ENCODE results near the gene ATF4.

Gene ATF4

GRCh38 chr22:39478441-39478850, 41.9 kb upstream of the ATF4 start:
- TF ChIP-seq EZH2phosphoT487 (IDR thresholded peaks at IDR 0.05; ENCODE audit: low read length) (no peak), CTCF (IDR thresholded peaks at IDR 0.05; ENCODE audit: low read length) (no peak), EZH2 (optimal IDR thresholded peaks at IDR 0.05; ENCODE audit: low read depth, low read length) (no peak)
- Histone ChIP-seq H2AFZ (ENCODE audit: low read length) (no peak overlapping the region), H3K27ac (ENCODE audit: low read length) (no peak overlapping the region), H3K4me3 (ENCODE audit: low read length) (no peak overlapping the region), H4K20me1 (ENCODE audit: insufficient read depth, low read length) (no peaks in the 10 kb centered on the region), H3K4me2 (ENCODE audit: low read depth, low read length) (no peak overlapping the region), H3F3A (ENCODE audit: insufficient read depth, low read length) (no peaks in the 10 kb centered on the region), H3K79me2 (ENCODE audit: low read length) (peaks cover 89% of the 10 kb centered on the region), H3K27me3 (replicated peaks; ENCODE audit: insufficient read depth, low read length) (no peaks in the 10 kb centered on the region), H3K9me3 (replicated peaks; ENCODE audit: insufficient read depth, low read length) (no peaks in the 10 kb centered on the region), H3K4me1 (ENCODE audit: low read length) (peaks cover under 1% of the 10 kb centered on the region), H3K9me2 (replicated peaks; ENCODE audit: insufficient read depth, low read length) (no peaks in the 10 kb centered on the region), H3K9ac (ENCODE audit: low read length) (no peak overlapping the region), H3K36me3 (replicated peaks; ENCODE audit: insufficient read depth, low read length) (peaks cover 3% of the 10 kb centered on the region; the same call in 1 of the 2 replicates)
- no peak for DNase-seq

GRCh38 chr22:39479254-39479653, 41.1 kb upstream of the ATF4 start:
- H3K4me3 ChIP-seq (ENCODE audit: low read length), result no peak overlapping the region
- no peak for DNase-seq
- TF ChIP-seq EZH2 (optimal IDR thresholded peaks at IDR 0.05; ENCODE audit: low read depth, low read length), result no peak
- TF ChIP-seq EZH2phosphoT487 (IDR thresholded peaks at IDR 0.05; ENCODE audit: low read length), result no peak
- TF ChIP-seq CTCF (IDR thresholded peaks at IDR 0.05; ENCODE audit: low read length), result no peak
- H3K4me1 ChIP-seq (ENCODE audit: low read length), result no peaks in the 10 kb centered on the region
- no peaks in the 10 kb centered on the region for H3F3A ChIP-seq (ENCODE audit: insufficient read depth, low read length)
- H4K20me1 ChIP-seq (ENCODE audit: insufficient read depth, low read length), result no peaks in the 10 kb centered on the region
- no peak overlapping the region for H3K27ac ChIP-seq (ENCODE audit: low read length)
- H3K36me3 ChIP-seq (replicated peaks; ENCODE audit: insufficient read depth, low read length), result peaks cover 3% of the 10 kb centered on the region; the same call in 1 of the 2 replicates
- H2AFZ ChIP-seq (ENCODE audit: low read length), result no peak overlapping the region
- no peaks in the 10 kb centered on the region for H3K27me3 ChIP-seq (replicated peaks; ENCODE audit: insufficient read depth, low read length)
- peaks cover 87% of the 10 kb centered on the region for H3K79me2 ChIP-seq (ENCODE audit: low read length)
- no peaks in the 10 kb centered on the region for H3K9me3 ChIP-seq (replicated peaks; ENCODE audit: insufficient read depth, low read length)
- H3K9ac ChIP-seq (ENCODE audit: low read length), result no peak overlapping the region
- no peaks in the 10 kb centered on the region for H3K9me2 ChIP-seq (replicated peaks; ENCODE audit: insufficient read depth, low read length)
- no peak overlapping the region for H3K4me2 ChIP-seq (ENCODE audit: low read depth, low read length)

GRCh38 chr22:39480557-39480956, 39.8 kb upstream of the ATF4 start:
- Histone ChIP-seq H4K20me1 (ENCODE audit: insufficient read depth, low read length) (no peaks in the 10 kb centered on the region), H3K27ac (ENCODE audit: low read length) (no peak overlapping the region), H3K9me3 (replicated peaks; ENCODE audit: insufficient read depth, low read length) (no peaks in the 10 kb centered on the region), H3K4me3 (ENCODE audit: low read length) (no peak overlapping the region), H3K36me3 (replicated peaks; ENCODE audit: insufficient read depth, low read length) (peaks cover 3% of the 10 kb centered on the region; the same call in 1 of the 2 replicates), H3K27me3 (replicated peaks; ENCODE audit: insufficient read depth, low read length) (no peaks in the 10 kb centered on the region), H3F3A (ENCODE audit: insufficient read depth, low read length) (no peaks in the 10 kb centered on the region), H2AFZ (ENCODE audit: low read length) (no peak overlapping the region), H3K9ac (ENCODE audit: low read length) (no peak overlapping the region), H3K9me2 (replicated peaks; ENCODE audit: insufficient read depth, low read length) (no peaks in the 10 kb centered on the region), H3K4me1 (ENCODE audit: low read length) (no peaks in the 10 kb centered on the region), H3K79me2 (ENCODE audit: low read length) (peaks cover 78% of the 10 kb centered on the region), H3K4me2 (ENCODE audit: low read depth, low read length) (no peak overlapping the region)
- TF ChIP-seq EZH2phosphoT487 (IDR thresholded peaks at IDR 0.05; ENCODE audit: low read length) (no peak), CTCF (IDR thresholded peaks at IDR 0.05; ENCODE audit: low read length) (no peak), EZH2 (optimal IDR thresholded peaks at IDR 0.05; ENCODE audit: low read depth, low read length) (no peak)
- DNase-seq, result no peak

Measured in MM.1S (cell line).